HEK293 (cell line): ENCODE data around the gene CTDSP1.

Experiments
- CTCF ChIA-PET: fragments of 350-600 bp; formaldehyde crosslinking; extraction: SDS; loops from one replicate; lab custom pipeline; 2021; ENCODE audit warnings: antibody characterized with exemption; lab: Yijun Ruan, JAX
- POLR2A ChIA-PET: fragments of 300-600 bp; formaldehyde crosslinking; extraction: SDS; loops from one replicate; lab custom pipeline; 2020; ENCODE audit warnings: antibody characterized with exemption, inconsistent platforms; lab: Yijun Ruan, JAX
- H3K27ac ChIP-seq: fragments of 200-500 bp; sonication (Bioruptor generic); 2 replicates; pipeline ENCODE4 v1.5.1; 2014; ENCODE audit warnings: low read depth, low read length, control low read depth, inconsistent platforms; ENCODE audit errors: extremely low read depth
- H3K36me3 ChIP-seq, 2 experiments: fragments of 200-500 bp in 1 of 2; sonication (Bioruptor generic) in 1 of 2; 1 replicate in 1 of 2; 2 replicates in 1 of 2; pipeline ENCODE4 v1.5.1; 2014 to 2017; ENCODE audit warnings: inconsistent platforms in 2 of 2, low read length in 2 of 2; ENCODE audit not compliant: control insufficient read depth in 2 of 2, insufficient read depth in 1 of 2
- H3K4me1 ChIP-seq: fragments of 200-500 bp; sonication (Bioruptor generic); 2 replicates; pipeline ENCODE4 v1.5.1; 2014; ENCODE audit warnings: mild to moderate bottlenecking, low read length, inconsistent platforms; ENCODE audit not compliant: control insufficient read depth, insufficient read depth
- H3K4me3 ChIP-seq: 2 replicates; pipeline ENCODE4 v1.5.1; 2011; ENCODE audit warnings: low read depth, mild to moderate bottlenecking, control low read depth, low read length, moderate library complexity
- H3K9me3 ChIP-seq: fragments of 200-500 bp; sonication (Bioruptor generic); 2 replicates; pipeline ENCODE4 v1.5.1; 2014; ENCODE audit warnings: low read depth, low read length, inconsistent platforms; ENCODE audit not compliant: control insufficient read depth, insufficient read depth
- BCL11B ChIP-seq: fragments of 450-650 bp; formaldehyde crosslinking; IDR thresholded peaks from 2 replicates; pipeline ENCODE4 v1.5.1; 2016; ENCODE audit warnings: low read depth, missing biosample characterization, missing genetic modification characterization
- YY2 ChIP-seq: fragments of 450-650 bp; formaldehyde crosslinking; IDR thresholded peaks from 2 replicates; pipeline ENCODE4 v1.5.1; 2016; ENCODE audit warnings: missing biosample characterization, missing genetic modification characterization
- ZFP41 ChIP-seq: fragments of 450-650 bp; formaldehyde crosslinking; IDR thresholded peaks from 2 replicates; pipeline ENCODE4 v1.5.1; 2016; ENCODE audit warnings: missing biosample characterization, missing genetic modification characterization, borderline replicate concordance
- ZNF121 ChIP-seq: fragments of 450-650 bp; formaldehyde crosslinking; IDR thresholded peaks from 2 replicates; pipeline ENCODE4 v1.5.1; 2016; ENCODE audit warnings: missing biosample characterization, missing genetic modification characterization
- ZNF133 ChIP-seq: fragments of 450-650 bp; formaldehyde crosslinking; IDR thresholded peaks from 2 replicates; pipeline ENCODE4 v1.5.1; 2016; ENCODE audit warnings: missing biosample characterization, missing genetic modification characterization
- ZNF148 ChIP-seq: fragments of 450-650 bp; formaldehyde crosslinking; IDR thresholded peaks from 2 replicates; pipeline ENCODE4 v1.5.0; 2017; ENCODE audit warnings: missing biosample characterization, missing genetic modification characterization, borderline replicate concordance
- ZNF16 ChIP-seq: fragments of 450-650 bp; formaldehyde crosslinking; IDR thresholded peaks from 2 replicates; pipeline ENCODE4 v1.5.1; 2016; ENCODE audit warnings: low read depth, missing biosample characterization, missing genetic modification characterization
- ZNF37A ChIP-seq: fragments of 450-650 bp; IDR thresholded peaks from 2 replicates; pipeline ENCODE4 v1.5.1; 2018; ENCODE audit warnings: missing biosample characterization, missing genetic modification characterization
- ZNF510 ChIP-seq: fragments of 450-650 bp; formaldehyde crosslinking; IDR thresholded peaks from 2 replicates; pipeline ENCODE4 v1.5.1; 2018; ENCODE audit warnings: mild to moderate bottlenecking, missing genetic modification characterization, missing biosample characterization; ENCODE audit not compliant: insufficient replicate concordance
- ZNF561 ChIP-seq: fragments of 450-650 bp; IDR thresholded peaks from 2 replicates; pipeline ENCODE4 v1.5.1; 2018; ENCODE audit warnings: missing biosample characterization, missing genetic modification characterization, borderline replicate concordance
- ZNF610 ChIP-seq: fragments of 450-650 bp; formaldehyde crosslinking; IDR thresholded peaks from 2 replicates; pipeline ENCODE4 v1.5.1; 2016; ENCODE audit warnings: missing biosample characterization, missing genetic modification characterization, borderline replicate concordance
- ZNF621 ChIP-seq: fragments of 450-650 bp; formaldehyde crosslinking; IDR thresholded peaks from 2 replicates; pipeline ENCODE4 v1.5.1; 2017; ENCODE audit warnings: missing biosample characterization, missing genetic modification characterization
- ZNF629 ChIP-seq: fragments of 450-650 bp; formaldehyde crosslinking; IDR thresholded peaks from 2 replicates; pipeline ENCODE4 v1.5.1; 2017; ENCODE audit warnings: missing biosample characterization, missing genetic modification characterization
- ZNF768 ChIP-seq: fragments of 450-650 bp; formaldehyde crosslinking; IDR thresholded peaks from 2 replicates; pipeline ENCODE4 v1.5.1; 2018; ENCODE audit warnings: missing biosample characterization, mild to moderate bottlenecking, missing genetic modification characterization
- ZNF776 ChIP-seq: fragments of 450-650 bp; formaldehyde crosslinking; IDR thresholded peaks from 2 replicates; pipeline ENCODE4 v1.5.0; 2017; ENCODE audit warnings: missing biosample characterization, missing genetic modification characterization, borderline replicate concordance
- TF ChIP-seq, protein P1 (sequence below): fragments of 450-650 bp; formaldehyde crosslinking; IDR thresholded peaks from 2 replicates; pipeline ENCODE4 v1.5.1; 2017; ENCODE audit warnings: missing biosample characterization, missing genetic modification characterization
- TF ChIP-seq, protein P2 (sequence below): fragments of 450-650 bp; formaldehyde crosslinking; IDR thresholded peaks from 2 replicates; pipeline ENCODE4 v1.5.1; 2016; ENCODE audit warnings: missing biosample characterization, missing genetic modification characterization
- TF ChIP-seq, protein P3 (sequence below): fragments of 450-650 bp; formaldehyde crosslinking; IDR thresholded peaks from 2 replicates; pipeline ENCODE4 v1.5.1; 2016; ENCODE audit warnings: missing biosample characterization, missing genetic modification characterization, borderline replicate concordance
- TF ChIP-seq, protein P4 (sequence below): fragments of 450-650 bp; formaldehyde crosslinking; IDR thresholded peaks from 2 replicates; pipeline ENCODE4 v1.5.1; 2016; ENCODE audit warnings: missing biosample characterization, missing genetic modification characterization, borderline replicate concordance
- TF ChIP-seq, protein P5 (sequence below): fragments of 450-650 bp; formaldehyde crosslinking; IDR thresholded peaks from 2 replicates; pipeline ENCODE4 v1.5.1; 2016; ENCODE audit warnings: missing biosample characterization, missing genetic modification characterization
- TF ChIP-seq, protein P6 (sequence below): fragments of 450-650 bp; formaldehyde crosslinking; IDR thresholded peaks from 2 replicates; pipeline ENCODE4 v1.5.1; 2016; ENCODE audit warnings: missing biosample characterization, missing genetic modification characterization

Gene CTDSP1

DNA sequence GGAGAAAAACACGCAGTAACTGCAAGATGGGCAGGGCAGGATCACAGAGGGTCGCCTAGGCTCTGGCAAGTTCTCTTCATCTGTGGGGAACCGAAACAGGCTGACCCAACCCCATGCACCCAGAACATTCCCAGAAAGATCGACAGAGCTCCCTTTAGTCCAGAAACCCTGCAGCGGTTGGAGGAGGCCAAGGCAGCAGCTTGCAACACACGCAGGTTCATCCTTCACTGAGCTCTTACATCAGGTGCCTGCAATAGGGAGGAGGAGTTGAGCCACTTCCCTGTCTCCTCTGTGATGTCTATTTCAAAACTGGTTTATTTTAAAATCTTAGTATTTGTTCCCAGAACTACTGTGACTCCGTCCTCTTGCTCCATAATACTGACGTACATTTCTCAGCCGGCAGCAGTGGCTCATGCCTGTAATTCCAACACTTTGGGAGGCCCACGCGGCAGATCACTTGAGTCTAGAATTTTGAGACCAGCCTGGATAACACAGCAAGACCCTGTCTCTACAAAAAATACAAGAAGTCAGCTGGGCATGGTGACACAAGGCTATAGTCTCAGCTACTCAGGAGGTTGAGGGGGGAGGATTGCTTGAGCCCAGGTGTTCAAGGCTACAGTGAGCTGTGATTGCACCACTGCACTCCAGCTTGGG is 29.1 kb upstream of the CTDSP1 start:
- Histone ChIP-seq H3K4me1 (no peaks in the 10 kb centered on the region), H3K4me3 (no peak overlapping the region), H3K9me3 (no peaks in the 10 kb centered on the region), H3K27ac (no peak overlapping the region), H3K36me3 (no peaks in the 10 kb centered on the region)
- ChIA-PET POLR2A (interaction anchor here (0.5 kb wide), 1 partner anchor 132 kb away, joined by 4 read pairs; no protein-coding TSS in a partner anchor), CTCF (no interaction called here)
- TF ChIP-seq ZNF133 (tag by site-specific recombination) (no peak), BCL11B (tag by site-specific recombination) (no peak), ZNF768 (tag by site-specific recombination) (no peak), ZFP41 (no peak), ZNF37A (no peak), ZNF561 (no peak), ZNF610 (tag by site-specific recombination) (no peak), YY2 (tag by site-specific recombination) (no peak)
- TF ChIP-seq, protein P1, sequence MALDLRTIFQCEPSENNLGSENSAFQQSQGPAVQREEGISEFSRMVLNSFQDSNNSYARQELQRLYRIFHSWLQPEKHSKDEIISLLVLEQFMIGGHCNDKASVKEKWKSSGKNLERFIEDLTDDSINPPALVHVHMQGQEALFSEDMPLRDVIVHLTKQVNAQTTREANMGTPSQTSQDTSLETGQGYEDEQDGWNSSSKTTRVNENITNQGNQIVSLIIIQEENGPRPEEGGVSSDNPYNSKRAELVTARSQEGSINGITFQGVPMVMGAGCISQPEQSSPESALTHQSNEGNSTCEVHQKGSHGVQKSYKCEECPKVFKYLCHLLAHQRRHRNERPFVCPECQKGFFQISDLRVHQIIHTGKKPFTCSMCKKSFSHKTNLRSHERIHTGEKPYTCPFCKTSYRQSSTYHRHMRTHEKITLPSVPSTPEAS (tag by site-specific recombination), result no peak
- TF ChIP-seq, protein P2, sequence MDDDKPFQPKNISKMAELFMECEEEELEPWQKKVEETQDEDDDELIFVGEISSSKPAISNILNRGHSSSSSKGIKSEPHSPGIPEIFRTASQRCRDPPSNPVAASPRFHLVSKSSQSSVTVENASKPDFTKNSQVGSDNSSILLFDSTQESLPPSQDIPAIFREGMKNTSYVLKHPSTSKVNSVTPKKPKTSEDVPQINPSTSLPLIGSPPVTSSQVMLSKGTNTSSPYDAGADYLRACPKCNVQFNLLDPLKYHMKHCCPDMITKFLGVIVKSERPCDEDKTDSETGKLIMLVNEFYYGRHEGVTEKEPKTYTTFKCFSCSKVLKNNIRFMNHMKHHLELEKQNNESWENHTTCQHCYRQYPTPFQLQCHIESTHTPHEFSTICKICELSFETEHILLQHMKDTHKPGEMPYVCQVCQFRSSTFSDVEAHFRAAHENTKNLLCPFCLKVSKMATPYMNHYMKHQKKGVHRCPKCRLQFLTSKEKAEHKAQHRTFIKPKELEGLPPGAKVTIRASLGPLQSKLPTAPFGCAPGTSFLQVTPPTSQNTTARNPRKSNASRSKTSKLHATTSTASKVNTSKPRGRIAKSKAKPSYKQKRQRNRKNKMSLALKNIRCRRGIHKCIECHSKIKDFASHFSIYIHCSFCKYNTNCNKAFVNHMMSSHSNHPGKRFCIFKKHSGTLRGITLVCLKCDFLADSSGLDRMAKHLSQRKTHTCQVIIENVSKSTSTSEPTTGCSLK (tag by site-specific recombination), result no peak
- TF ChIP-seq, protein P3, sequence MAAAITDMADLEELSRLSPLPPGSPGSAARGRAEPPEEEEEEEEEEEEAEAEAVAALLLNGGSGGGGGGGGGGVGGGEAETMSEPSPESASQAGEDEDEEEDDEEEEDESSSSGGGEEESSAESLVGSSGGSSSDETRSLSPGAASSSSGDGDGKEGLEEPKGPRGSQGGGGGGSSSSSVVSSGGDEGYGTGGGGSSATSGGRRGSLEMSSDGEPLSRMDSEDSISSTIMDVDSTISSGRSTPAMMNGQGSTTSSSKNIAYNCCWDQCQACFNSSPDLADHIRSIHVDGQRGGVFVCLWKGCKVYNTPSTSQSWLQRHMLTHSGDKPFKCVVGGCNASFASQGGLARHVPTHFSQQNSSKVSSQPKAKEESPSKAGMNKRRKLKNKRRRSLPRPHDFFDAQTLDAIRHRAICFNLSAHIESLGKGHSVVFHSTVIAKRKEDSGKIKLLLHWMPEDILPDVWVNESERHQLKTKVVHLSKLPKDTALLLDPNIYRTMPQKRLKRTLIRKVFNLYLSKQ (tag by site-specific recombination), result no peak
- TF ChIP-seq, protein P4, sequence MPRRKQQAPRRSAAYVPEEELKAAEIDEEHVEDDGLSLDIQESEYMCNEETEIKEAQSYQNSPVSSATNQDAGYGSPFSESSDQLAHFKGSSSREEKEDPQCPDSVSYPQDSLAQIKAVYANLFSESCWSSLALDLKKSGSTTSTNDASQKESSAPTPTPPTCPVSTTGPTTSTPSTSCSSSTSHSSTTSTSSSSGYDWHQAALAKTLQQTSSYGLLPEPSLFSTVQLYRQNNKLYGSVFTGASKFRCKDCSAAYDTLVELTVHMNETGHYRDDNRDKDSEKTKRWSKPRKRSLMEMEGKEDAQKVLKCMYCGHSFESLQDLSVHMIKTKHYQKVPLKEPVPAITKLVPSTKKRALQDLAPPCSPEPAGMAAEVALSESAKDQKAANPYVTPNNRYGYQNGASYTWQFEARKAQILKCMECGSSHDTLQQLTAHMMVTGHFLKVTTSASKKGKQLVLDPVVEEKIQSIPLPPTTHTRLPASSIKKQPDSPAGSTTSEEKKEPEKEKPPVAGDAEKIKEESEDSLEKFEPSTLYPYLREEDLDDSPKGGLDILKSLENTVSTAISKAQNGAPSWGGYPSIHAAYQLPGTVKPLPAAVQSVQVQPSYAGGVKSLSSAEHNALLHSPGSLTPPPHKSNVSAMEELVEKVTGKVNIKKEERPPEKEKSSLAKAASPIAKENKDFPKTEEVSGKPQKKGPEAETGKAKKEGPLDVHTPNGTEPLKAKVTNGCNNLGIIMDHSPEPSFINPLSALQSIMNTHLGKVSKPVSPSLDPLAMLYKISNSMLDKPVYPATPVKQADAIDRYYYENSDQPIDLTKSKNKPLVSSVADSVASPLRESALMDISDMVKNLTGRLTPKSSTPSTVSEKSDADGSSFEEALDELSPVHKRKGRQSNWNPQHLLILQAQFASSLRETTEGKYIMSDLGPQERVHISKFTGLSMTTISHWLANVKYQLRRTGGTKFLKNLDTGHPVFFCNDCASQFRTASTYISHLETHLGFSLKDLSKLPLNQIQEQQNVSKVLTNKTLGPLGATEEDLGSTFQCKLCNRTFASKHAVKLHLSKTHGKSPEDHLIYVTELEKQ, result no peak

DNA sequence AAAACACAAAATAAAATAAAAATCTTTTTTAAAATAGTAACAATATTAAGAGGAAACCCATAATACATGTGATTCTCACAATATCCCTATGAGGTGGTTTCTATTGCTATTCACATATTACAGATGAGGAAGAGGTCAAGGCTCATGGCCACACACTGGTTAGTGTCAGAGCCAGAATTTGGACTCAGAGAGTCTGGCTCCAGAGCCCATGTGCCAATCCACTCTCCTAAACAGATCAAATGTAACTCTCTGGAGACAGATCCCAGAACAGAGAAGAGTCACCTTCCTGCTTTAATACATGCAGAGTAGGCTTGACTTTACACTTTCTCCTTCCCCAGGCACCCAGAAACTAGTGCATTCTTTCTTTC is 27.7 kb upstream of the CTDSP1 start:
- POLR2A ChIA-PET, result no interaction called here
- CTCF ChIA-PET, result no interaction called here
- H3K36me3 ChIP-seq, result no peaks in the 10 kb centered on the region
- no peak overlapping the region for H3K27ac ChIP-seq
- H3K4me3 ChIP-seq, result no peak overlapping the region
- no peaks in the 10 kb centered on the region for H3K9me3 ChIP-seq
- no peaks in the 10 kb centered on the region for H3K4me1 ChIP-seq
- TF ChIP-seq ZNF621, result no peak
- no peak for TF ChIP-seq ZNF121 (tag by site-specific recombination)
- TF ChIP-seq, protein P5, sequence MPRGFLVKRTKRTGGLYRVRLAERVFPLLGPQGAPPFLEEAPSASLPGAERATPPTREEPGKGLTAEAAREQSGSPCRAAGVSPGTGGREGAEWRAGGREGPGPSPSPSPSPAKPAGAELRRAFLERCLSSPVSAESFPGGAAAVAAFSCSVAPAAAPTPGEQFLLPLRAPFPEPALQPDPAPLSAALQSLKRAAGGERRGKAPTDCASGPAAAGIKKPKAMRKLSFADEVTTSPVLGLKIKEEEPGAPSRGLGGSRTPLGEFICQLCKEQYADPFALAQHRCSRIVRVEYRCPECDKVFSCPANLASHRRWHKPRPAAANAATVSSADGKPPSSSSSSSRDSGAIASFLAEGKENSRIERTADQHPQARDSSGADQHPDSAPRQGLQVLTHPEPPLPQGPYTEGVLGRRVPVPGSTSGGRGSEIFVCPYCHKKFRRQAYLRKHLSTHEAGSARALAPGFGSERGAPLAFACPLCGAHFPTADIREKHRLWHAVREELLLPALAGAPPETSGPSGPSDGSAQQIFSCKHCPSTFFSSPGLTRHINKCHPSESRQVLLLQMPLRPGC (tag by site-specific recombination), result no peak
- no peak for TF ChIP-seq ZNF148 (tag by site-specific recombination)
- TF ChIP-seq ZNF776 (tag by site-specific recombination), result no peak
- TF ChIP-seq, protein P6, sequence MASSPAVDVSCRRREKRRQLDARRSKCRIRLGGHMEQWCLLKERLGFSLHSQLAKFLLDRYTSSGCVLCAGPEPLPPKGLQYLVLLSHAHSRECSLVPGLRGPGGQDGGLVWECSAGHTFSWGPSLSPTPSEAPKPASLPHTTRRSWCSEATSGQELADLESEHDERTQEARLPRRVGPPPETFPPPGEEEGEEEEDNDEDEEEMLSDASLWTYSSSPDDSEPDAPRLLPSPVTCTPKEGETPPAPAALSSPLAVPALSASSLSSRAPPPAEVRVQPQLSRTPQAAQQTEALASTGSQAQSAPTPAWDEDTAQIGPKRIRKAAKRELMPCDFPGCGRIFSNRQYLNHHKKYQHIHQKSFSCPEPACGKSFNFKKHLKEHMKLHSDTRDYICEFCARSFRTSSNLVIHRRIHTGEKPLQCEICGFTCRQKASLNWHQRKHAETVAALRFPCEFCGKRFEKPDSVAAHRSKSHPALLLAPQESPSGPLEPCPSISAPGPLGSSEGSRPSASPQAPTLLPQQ (tag by site-specific recombination), result no peak
- no peak for TF ChIP-seq ZNF16 (tag by site-specific recombination)
- TF ChIP-seq ZNF629 (tag by site-specific recombination), result no peak
- TF ChIP-seq ZNF510 (tag by site-specific recombination), result no peak
